Fibroblast of lung (primary cell): ENCODE results near the gene GRIN2A. TPM values are rescaled to one million over a fixed set of nuclear protein-coding genes. Genes with fewer than 3 reads are reported as not detected.

ENCODE experiments used
- DNase-seq, 2 donors: peaks; one replicate each; pipeline versions ENCODE4 v3.0.0 to v3.0.0-alpha.2; 2010; ENCODE audit warnings: low read depth in 2 of 2
- H2AFZ ChIP-seq: 2 replicates; pipeline ENCODE4 v1.5.1; 2012; ENCODE audit warnings: low read length, control low read depth, inconsistent platforms
- H3K27ac ChIP-seq: 2 replicates; pipeline ENCODE4 v1.5.1; 2011; ENCODE audit warnings: low read length, control low read depth; ENCODE audit not compliant: insufficient read depth
- H3K27me3 ChIP-seq: 2 replicates; pipeline ENCODE4 v1.5.1; 2011; ENCODE audit warnings: mild to moderate bottlenecking, low read length; ENCODE audit not compliant: control insufficient read depth, insufficient read depth
- H3K36me3 ChIP-seq: 2 replicates; pipeline ENCODE4 v1.5.1; 2011; ENCODE audit warnings: low read length; ENCODE audit not compliant: control insufficient read depth, insufficient read depth
- H3K4me1 ChIP-seq: 2 replicates; pipeline ENCODE4 v1.5.1; 2011; ENCODE audit warnings: low read length; ENCODE audit not compliant: control insufficient read depth, insufficient read depth; ENCODE audit errors: extremely low read depth
- H3K4me2 ChIP-seq: 2 replicates; pipeline ENCODE4 v1.5.1; 2011; ENCODE audit warnings: low read length, control low read depth; ENCODE audit not compliant: insufficient read depth; ENCODE audit errors: extremely low read depth
- H3K4me3 ChIP-seq, 4 experiments: fragments of 200-600 bp in 1 of 4; sonication (generic) in 1 of 4; replicated peaks in 1 of 4; 2 replicates each; pipeline ENCODE4 v1.5.1; 2011 to 2016; ENCODE audit warnings: low read length in 4 of 4, low read depth in 3 of 4, mild to moderate bottlenecking in 3 of 4, control low read depth in 2 of 4, inconsistent platforms in 1 of 4, mixed read lengths in 1 of 4; ENCODE audit not compliant: insufficient read depth in 1 of 4; ENCODE audit errors: control extremely low read depth in 1 of 4
- H3K79me2 ChIP-seq: 2 replicates; pipeline ENCODE4 v1.5.1; 2012; ENCODE audit warnings: mild to moderate bottlenecking, low read length, inconsistent platforms; ENCODE audit not compliant: control insufficient read depth, insufficient read depth
- H3K9ac ChIP-seq: 2 replicates; pipeline ENCODE4 v1.5.1; 2011; ENCODE audit warnings: mild to moderate bottlenecking, low read length, control low read depth; ENCODE audit not compliant: insufficient read depth
- H3K9me3 ChIP-seq: 2 replicates; pipeline ENCODE4 v1.5.1; 2012; ENCODE audit warnings: low read depth, low read length; ENCODE audit not compliant: control insufficient read depth, insufficient read depth
- H4K20me1 ChIP-seq: 2 replicates; pipeline ENCODE4 v1.5.1; 2011; ENCODE audit warnings: low read length; ENCODE audit not compliant: control insufficient read depth, insufficient read depth; ENCODE audit errors: extremely low read depth
- EZH2 ChIP-seq: IDR thresholded peaks from 2 replicates; pipeline ENCODE4 v1.5.1; 2012; ENCODE audit warnings: low read length, control low read depth, mild to moderate bottlenecking; ENCODE audit errors: missing control alignments
- polyA plus RNA-seq, 2 donors: library from polyadenylated mRNA; depleted of rRNA in 1 of 2; stranded (reverse) in 1 of 2; unstranded in 1 of 2; fragments of >200 nt; gene quantifications; 2 replicates each; pipeline ENCODE4 v1.2.1, GENCODE V29; 2011 to 2012; ENCODE audit warnings: missing spikeins in 1 of 2
- total RNA-seq: library from RNA; depleted of rRNA; stranded (reverse); fragments of >200 nt; gene quantifications from 2 replicates; pipeline ENCODE4 v1.2.1, GENCODE V29; 2014
- TF ChIP-seq, protein P1 (sequence below), 2 donors: IDR thresholded peaks in 1 of 2; conservative IDR thresholded peaks in 1 of 2; 1 replicate in 1 of 2; 2 replicates in 1 of 2; pipeline ENCODE4 v1.5.1; 2011 to 2012; ENCODE audit warnings: low read length in 2 of 2, control low read depth in 1 of 2, inconsistent platforms in 1 of 2, low read depth in 1 of 2, mild to moderate bottlenecking in 1 of 2

Gene GRIN2A
- total and polyA plus RNA-seq, 2 donors (not counting 1 experiment from before 2014, with no cell fraction given) = 0.15 to 0.33 TPM

DNA sequence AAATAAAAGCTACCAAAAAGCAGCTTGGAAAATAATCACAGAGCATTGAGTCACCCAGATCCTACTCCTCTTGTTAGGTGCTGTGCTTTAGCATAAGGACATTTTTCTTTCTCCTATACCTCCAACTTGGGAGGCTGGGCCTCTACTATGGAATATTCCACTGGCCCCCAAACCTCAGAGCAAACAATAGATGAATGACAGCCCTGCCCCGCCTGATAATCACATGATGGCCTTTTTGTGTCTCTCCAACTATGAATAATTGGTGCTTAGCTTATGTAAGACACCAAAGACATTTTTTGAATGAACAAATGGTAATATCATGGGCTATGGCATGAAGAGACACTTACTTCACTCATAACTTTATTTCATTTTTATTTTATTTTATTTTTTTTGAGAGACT, 250.2 kb downstream of the GRIN2A start:
- Histone ChIP-seq H3K4me3 (no peak overlapping the region), H4K20me1 (no peaks in the 10 kb centered on the region), H3K9me3 (no peaks in the 10 kb centered on the region), H3K36me3 (no peaks in the 10 kb centered on the region), H3K27me3 (no peaks in the 10 kb centered on the region), H2AFZ (no peak overlapping the region), H3K4me1 (no peaks in the 10 kb centered on the region), H3K4me2 (no peak overlapping the region), H3K27ac (no peak overlapping the region), H3K79me2 (no peaks in the 10 kb centered on the region), H3K9ac (no peak overlapping the region)
- DNase-seq = no peak
- no peak for TF ChIP-seq EZH2
- TF ChIP-seq, protein P1, sequence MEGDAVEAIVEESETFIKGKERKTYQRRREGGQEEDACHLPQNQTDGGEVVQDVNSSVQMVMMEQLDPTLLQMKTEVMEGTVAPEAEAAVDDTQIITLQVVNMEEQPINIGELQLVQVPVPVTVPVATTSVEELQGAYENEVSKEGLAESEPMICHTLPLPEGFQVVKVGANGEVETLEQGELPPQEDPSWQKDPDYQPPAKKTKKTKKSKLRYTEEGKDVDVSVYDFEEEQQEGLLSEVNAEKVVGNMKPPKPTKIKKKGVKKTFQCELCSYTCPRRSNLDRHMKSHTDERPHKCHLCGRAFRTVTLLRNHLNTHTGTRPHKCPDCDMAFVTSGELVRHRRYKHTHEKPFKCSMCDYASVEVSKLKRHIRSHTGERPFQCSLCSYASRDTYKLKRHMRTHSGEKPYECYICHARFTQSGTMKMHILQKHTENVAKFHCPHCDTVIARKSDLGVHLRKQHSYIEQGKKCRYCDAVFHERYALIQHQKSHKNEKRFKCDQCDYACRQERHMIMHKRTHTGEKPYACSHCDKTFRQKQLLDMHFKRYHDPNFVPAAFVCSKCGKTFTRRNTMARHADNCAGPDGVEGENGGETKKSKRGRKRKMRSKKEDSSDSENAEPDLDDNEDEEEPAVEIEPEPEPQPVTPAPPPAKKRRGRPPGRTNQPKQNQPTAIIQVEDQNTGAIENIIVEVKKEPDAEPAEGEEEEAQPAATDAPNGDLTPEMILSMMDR (conservative IDR thresholded peaks at IDR 0.05 in 1 of 2, IDR thresholded peaks at IDR 0.05 in 1 of 2; ENCODE audit: low read depth in 1 of 2, low read length in 2 of 2) = no peak

DNA sequence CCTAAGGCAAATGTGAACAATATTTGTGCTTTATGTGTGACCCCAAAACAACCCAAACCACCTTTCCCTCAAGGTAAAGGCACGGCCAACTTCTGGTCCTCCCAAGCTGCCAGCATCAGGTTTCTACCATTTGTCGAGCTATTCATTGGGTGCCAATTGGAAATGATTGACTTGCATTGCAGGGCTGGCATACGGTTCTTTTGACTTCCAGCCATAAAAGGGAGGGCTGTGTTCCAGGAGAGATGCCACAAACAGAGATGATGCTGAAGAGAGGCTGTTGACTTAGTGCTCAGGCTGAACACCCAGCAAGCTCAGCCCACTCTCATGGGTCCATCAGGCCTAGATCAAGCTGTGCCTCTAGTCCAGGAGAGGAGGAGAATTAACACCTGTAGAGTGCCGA, 252.4 kb downstream of the GRIN2A start:
- Histone ChIP-seq H3K4me2 (no peak overlapping the region), H3K9ac (no peak overlapping the region), H3K27ac (no peak overlapping the region), H3K27me3 (no peaks in the 10 kb centered on the region), H2AFZ (no peak overlapping the region), H3K79me2 (no peaks in the 10 kb centered on the region), H3K9me3 (no peaks in the 10 kb centered on the region), H3K4me3 (no peak overlapping the region), H4K20me1 (no peaks in the 10 kb centered on the region), H3K4me1 (no peaks in the 10 kb centered on the region), H3K36me3 (no peaks in the 10 kb centered on the region)
- TF ChIP-seq, protein P1 (conservative IDR thresholded peaks at IDR 0.05 in 1 of 2, IDR thresholded peaks at IDR 0.05 in 1 of 2; ENCODE audit: low read depth in 1 of 2, low read length in 2 of 2) = no peak
- no peak for TF ChIP-seq EZH2
- DNase-seq = no peak

DNA sequence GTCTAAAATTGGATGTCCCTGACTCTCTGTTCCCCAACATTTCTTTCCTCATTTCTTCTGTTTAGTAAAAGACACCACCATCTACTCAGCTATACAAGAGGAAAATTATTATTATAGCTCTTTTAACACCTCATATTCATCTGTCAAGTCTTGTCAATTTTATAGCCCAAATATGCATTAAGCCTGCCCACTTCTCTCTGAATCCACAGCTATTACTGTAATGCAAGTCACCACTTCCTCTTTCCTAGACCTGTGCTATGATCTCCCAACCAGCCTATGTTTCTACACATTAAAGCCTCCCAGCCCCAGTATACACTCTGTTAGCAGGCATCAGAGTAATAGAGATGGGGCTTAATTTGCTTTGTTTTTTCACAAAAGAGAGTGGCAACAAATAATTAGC, 252.9 kb downstream of the GRIN2A start:
- Histone ChIP-seq H3K4me3 (no peak overlapping the region), H3K27ac (no peak overlapping the region)

More for the DNA sequence above, 252.9 kb downstream of the GRIN2A start:
- Histone ChIP-seq H3K36me3 (no peaks in the 10 kb centered on the region), H3K9ac (no peak overlapping the region), H4K20me1 (no peaks in the 10 kb centered on the region), H3K79me2 (no peaks in the 10 kb centered on the region), H2AFZ (no peak overlapping the region), H3K9me3 (no peaks in the 10 kb centered on the region), H3K27me3 (no peaks in the 10 kb centered on the region), H3K4me1 (no peaks in the 10 kb centered on the region), H3K4me2 (no peak overlapping the region)
- no peak for DNase-seq
- TF ChIP-seq, protein P1 (conservative IDR thresholded peaks at IDR 0.05 in 1 of 2, IDR thresholded peaks at IDR 0.05 in 1 of 2; ENCODE audit: low read depth in 1 of 2, low read length in 2 of 2) = no peak
- TF ChIP-seq EZH2 = no peak
